Gastroesophageal sphincter (tissue), 4 donors: ENCODE measurements around the gene DNAJC1. TPM values are rescaled to one million over a fixed set of nuclear protein-coding genes. Genes with fewer than 3 reads are reported as not detected.
"Not testable (repeated sequence)": the region's sequence is repeated elsewhere in the genome, so short reads cannot be mapped to it uniquely, and the experiment has no call there.

Experiments used
- ATAC-seq: fragments of 150-250 bp; one replicate; pipeline ENCODE4 v1.9.1; 2016; ENCODE audit warnings: mild to moderate bottlenecking, moderate library complexity
- H3K27ac ChIP-seq, 4 donors: fragments of 200-600 bp; sonication (generic) in 3 of 4; 1 replicate in 3 of 4; 2 replicates in 1 of 4; pipeline ENCODE4 v1.5.1; 2016 to 2019
- H3K27me3 ChIP-seq: fragments of 200-600 bp; sonication (generic); one replicate; pipeline ENCODE4 v1.5.1; 2019
- H3K36me3 ChIP-seq, 2 donors: fragments of 200-600 bp; sonication (generic); one replicate each; pipeline ENCODE4 v1.5.1; 2019; ENCODE audit warnings: control low read depth in 1 of 2
- H3K4me1 ChIP-seq, 3 donors: fragments of 200-600 bp; sonication (generic); 1 replicate in 2 of 3; 2 replicates in 1 of 3; pipeline ENCODE4 v1.5.1; 2016 to 2019; ENCODE audit warnings: control low read depth in 2 of 3
- H3K4me3 ChIP-seq, 2 donors: fragments of 200-600 bp; sonication (generic); one replicate each; pipeline ENCODE4 v1.5.1; 2019; ENCODE audit warnings: mild to moderate bottlenecking in 1 of 2, moderate library complexity in 1 of 2
- H3K9me3 ChIP-seq, 3 donors: fragments of 200-600 bp; sonication (generic); one replicate each; pipeline ENCODE4 v1.5.1; 2017 to 2019; ENCODE audit warnings: control low read depth in 2 of 3
- EP300 ChIP-seq: sonication (generic); formaldehyde crosslinking; IDR thresholded peaks from one replicate; pipeline ENCODE4 v1.6.1; 2017; ENCODE audit warnings: antibody characterized with exemption, mild to moderate bottlenecking
- POLR2A ChIP-seq, 2 donors: fragments of 450-650 bp; IDR thresholded peaks; one replicate each; pipeline ENCODE4 v1.6.1; 2017; ENCODE audit warnings: antibody characterized with exemption in 2 of 2, mild to moderate bottlenecking in 2 of 2, moderate library complexity in 1 of 2
- POLR2AphosphoS5 ChIP-seq: sonication (generic); formaldehyde crosslinking; IDR thresholded peaks from one replicate; pipeline ENCODE4 v1.6.1; 2017; ENCODE audit warnings: antibody characterized with exemption
- WGBS, 2 donors: methylation state at CpG; one replicate each; pipeline ENCODE4 v1.1.5; 2018; ENCODE audit warnings: low coverage in 1 of 2; 5-methylcytosine and 5-hydroxymethylcytosine counted together
- total RNA-seq, 4 donors: library from RNA; depleted of rRNA; stranded (reverse); fragments of >200 nt; gene quantifications; one replicate each; pipeline ENCODE4 v1.1.0, GENCODE V29; 2016
- TF ChIP-seq, protein P1 (sequence below), 4 experiments: fragments of 200-600 bp in 2 of 4; fragments of 450-650 bp in 2 of 4; sonication (generic) in 1 of 4; IDR thresholded peaks; one replicate each; pipeline ENCODE4 v1.5.1; 2017 to 2019; ENCODE audit warnings: antibody characterized with exemption in 4 of 4, mild to moderate bottlenecking in 2 of 4, moderate library complexity in 2 of 4

Gene DNAJC1
- total RNA-seq, 4 donors from 2014 or later = 40.8 to 87.0 (median 65.4) TPM

DNA sequence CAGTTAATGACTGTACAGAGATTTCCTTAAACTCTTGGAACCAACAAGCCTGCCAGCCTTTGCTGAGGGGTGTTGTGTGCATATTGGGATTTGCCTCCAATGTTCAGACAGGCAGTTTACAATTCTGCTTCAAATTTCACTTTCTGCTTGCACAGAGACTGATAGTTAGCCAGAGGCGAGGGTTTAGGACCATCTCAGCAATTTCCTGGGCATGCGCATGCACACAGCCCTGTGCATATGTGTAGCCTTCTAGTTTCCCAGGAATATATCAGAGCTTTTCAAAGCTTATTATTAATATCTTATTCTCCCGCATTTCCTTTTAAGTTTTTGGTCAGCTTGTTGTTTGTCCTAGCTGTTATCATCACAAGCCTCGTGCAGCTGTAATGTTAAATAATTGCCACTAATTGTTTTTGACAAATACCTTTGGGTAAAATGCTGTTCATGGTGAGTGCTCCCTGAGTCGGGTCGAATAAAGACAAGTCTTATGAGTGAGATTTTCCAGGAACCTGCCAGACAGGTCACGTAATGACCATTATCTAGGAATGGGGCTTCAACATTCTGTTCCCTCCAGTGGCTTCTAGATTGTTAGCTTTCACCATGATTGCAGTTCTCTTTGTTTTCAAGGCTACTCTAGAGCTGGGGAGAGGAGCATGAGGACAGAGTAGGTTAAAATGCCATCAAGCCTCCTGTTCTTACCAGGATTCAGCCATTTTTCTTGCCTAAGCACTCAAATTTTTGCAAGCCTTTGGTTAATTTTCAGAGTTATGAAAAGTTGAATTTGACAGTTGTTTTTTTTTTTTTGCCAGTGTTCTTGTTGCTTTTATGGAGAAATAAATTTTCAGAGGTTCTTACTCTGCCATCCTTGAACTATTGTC is 24.1 kb upstream of the DNAJC1 start:
- Histone ChIP-seq H3K9me3 (peaks cover 0 to 22% (median 0%) of the 10 kb centered on the region in 3 donors), H3K4me3 (no peak overlapping the region), H3K27ac (no peak overlapping the region), H3K36me3 (no peaks in the 10 kb centered on the region), H3K27me3 (no peaks in the 10 kb centered on the region), H3K4me1 (peaks cover 0 to 6% (median 0%) of the 10 kb centered on the region in 3 donors)
- TF ChIP-seq, protein P1, sequence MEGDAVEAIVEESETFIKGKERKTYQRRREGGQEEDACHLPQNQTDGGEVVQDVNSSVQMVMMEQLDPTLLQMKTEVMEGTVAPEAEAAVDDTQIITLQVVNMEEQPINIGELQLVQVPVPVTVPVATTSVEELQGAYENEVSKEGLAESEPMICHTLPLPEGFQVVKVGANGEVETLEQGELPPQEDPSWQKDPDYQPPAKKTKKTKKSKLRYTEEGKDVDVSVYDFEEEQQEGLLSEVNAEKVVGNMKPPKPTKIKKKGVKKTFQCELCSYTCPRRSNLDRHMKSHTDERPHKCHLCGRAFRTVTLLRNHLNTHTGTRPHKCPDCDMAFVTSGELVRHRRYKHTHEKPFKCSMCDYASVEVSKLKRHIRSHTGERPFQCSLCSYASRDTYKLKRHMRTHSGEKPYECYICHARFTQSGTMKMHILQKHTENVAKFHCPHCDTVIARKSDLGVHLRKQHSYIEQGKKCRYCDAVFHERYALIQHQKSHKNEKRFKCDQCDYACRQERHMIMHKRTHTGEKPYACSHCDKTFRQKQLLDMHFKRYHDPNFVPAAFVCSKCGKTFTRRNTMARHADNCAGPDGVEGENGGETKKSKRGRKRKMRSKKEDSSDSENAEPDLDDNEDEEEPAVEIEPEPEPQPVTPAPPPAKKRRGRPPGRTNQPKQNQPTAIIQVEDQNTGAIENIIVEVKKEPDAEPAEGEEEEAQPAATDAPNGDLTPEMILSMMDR (IDR thresholded peaks at IDR 0.05) = no peak
- no peak for TF ChIP-seq EP300
- TF ChIP-seq POLR2AphosphoS5 = no peak
- no peak for TF ChIP-seq POLR2A (IDR thresholded peaks at IDR 0.05)
- no peak for ATAC-seq
- 84 to 94% methylated on average over 5 to 7 of the region's 7 CpGs for WGBS, 2 donors

DNA sequence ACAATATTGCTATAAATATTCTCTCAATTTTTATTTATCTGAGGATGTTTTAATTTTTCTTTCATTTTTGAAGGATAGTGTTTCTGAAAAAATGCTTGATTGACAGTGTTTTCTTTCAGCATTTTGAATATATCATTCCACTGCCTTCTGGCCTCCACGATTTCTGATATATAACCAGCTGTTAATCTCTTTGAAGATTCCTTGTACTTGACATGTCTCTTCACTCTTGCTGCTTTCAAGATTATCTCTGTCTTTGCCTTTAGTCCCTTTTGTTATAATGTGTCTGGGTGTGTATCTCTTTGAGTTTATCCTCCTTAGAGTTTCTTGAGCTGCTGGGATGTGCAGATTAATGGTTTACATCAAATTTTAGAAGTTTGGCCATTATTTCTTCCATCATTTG is 22.8 kb upstream of the DNAJC1 start:
- no peaks in the 10 kb centered on the region for H3K27me3 ChIP-seq
- H3K27ac ChIP-seq = no peak overlapping the region
- peaks cover 0 to 17% (median 4%) of the 10 kb centered on the region in 3 donors for H3K4me1 ChIP-seq
- no peak for ATAC-seq
- WGBS, 2 donors = 73 to 88% methylated on average over 1 of the region's 1 CpG
- TF ChIP-seq EP300 (no peak), POLR2A (IDR thresholded peaks at IDR 0.05) (no peak), POLR2AphosphoS5 (no peak)
- TF ChIP-seq, protein P1 (IDR thresholded peaks at IDR 0.05) = no peak
- no peak overlapping the region for H3K4me3 ChIP-seq
- no peaks in the 10 kb centered on the region for H3K36me3 ChIP-seq
- H3K9me3 ChIP-seq = peaks cover 0 to 22% (median 0%) of the 10 kb centered on the region in 3 donors

DNA sequence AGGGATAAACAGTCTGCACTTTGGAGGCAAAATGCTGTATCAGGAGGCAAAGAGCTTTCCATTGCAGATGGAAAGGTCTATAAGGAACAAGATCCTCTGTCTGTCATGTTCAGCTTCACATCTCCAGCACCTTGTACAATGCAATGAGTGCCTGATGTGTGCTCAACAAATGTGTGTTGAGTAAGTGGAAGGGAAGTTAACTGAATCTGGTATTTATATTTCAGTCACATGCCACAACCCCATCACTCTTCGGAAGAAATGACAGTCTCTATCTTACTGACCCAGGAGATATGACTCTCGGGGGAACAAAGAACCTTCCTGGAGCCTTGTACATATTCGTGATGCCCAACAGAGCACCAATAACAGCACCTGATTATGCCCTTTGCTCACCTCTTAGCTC is 20.0 kb upstream of the DNAJC1 start:
- no peaks in the 10 kb centered on the region for H3K36me3 ChIP-seq
- 56 to 59% methylated on average over 3 of the region's 3 CpGs for WGBS, 2 donors
- H3K27me3 ChIP-seq = no peaks in the 10 kb centered on the region
- H3K4me3 ChIP-seq = no peak overlapping the region
- H3K27ac ChIP-seq = no peak overlapping the region
- H3K4me1 ChIP-seq = peaks cover 0 to 17% (median 4%) of the 10 kb centered on the region in 3 donors
- peaks cover 0 to 22% (median 0%) of the 10 kb centered on the region in 3 donors for H3K9me3 ChIP-seq
- TF ChIP-seq EP300 (no peak), POLR2A (IDR thresholded peaks at IDR 0.05) (no peak), POLR2AphosphoS5 (no peak)
- TF ChIP-seq, protein P1 (IDR thresholded peaks at IDR 0.05) = no peak
- ATAC-seq = no peak

DNA sequence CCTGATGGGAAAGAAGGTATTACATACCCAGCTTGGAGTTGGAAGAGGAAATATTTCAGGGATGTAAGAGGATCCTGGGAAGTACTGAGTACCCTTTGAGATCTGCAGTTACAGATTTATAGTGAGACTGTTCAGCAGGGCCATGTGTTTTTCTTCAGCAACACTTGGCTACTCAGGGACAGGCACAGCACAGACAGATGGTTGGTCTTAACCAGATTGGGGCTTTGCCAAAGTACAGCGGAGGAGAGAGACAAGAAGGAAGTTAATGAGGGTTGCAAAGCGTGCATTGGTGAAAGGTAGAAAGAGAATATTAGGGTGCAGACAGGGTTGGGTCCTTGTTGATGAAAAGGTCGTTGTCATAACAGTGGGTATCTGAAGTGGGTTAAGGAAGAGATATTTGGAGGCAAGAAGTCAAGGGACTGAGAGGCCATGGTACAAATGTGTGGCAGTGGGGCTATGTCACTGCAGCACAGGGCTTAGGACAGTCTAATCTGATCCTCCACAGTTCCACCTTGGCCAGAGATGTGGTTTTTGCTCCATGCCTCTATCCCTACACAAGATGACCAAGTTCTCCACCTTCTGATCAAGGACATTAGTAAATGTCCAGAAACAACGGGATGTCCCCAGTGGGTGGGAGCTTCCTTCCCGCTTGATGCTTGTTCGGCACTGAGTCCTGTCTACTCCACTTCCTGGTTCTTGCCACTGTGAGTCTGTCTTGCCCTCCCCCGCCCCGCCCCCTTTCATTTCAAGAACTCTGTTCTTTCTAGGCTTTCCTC is 18.9 kb upstream of the DNAJC1 start:
- 8 to 53% methylated on average over 3 to 8 of the region's 8 CpGs for WGBS, 2 donors
- Histone ChIP-seq H3K27ac (no peak overlapping the region), H3K4me3 (no peak overlapping the region), H3K4me1 (peaks cover 0 to 17% (median 4%) of the 10 kb centered on the region in 3 donors), H3K27me3 (no peaks in the 10 kb centered on the region), H3K36me3 (no peaks in the 10 kb centered on the region), H3K9me3 (peaks cover 0 to 17% (median 0%) of the 10 kb centered on the region in 3 donors)
- no peak for ATAC-seq
- TF ChIP-seq EP300 (no peak), POLR2AphosphoS5 (peak; percentile 83)

DNA sequence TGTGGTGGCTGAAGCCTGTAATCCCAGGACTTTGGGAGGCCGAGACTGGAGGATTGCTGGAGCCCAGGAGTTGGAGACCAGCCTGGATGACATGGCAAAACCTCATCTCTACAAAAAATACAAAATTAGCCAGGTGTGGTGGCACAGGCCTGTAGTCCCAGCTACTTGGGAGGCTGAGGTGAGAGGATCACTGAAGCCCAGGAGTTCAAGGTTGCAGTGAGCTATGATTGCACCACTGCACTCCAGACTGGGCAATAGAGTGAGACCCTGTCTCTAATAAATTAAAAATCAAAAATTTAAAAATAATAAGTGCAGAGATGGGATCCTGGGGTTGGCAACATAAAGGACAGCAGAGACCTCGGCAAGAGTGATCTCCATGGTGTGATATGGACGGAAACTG is 17.6 kb upstream of the DNAJC1 start:
- H3K9me3 ChIP-seq, H3K4me3 ChIP-seq, H3K27me3 ChIP-seq, ATAC-seq, H3K36me3 ChIP-seq, H3K27ac ChIP-seq: not testable (repeated sequence)
- WGBS, 2 donors = 88 to 95% methylated on average over 2 to 3 of the region's 3 CpGs
- H3K4me1 ChIP-seq = peaks cover 0 to 17% (median 4%) of the 10 kb centered on the region in 3 donors
